Tibial artery (tissue), 4 donors: ENCODE data around the gene CAMKMT.

Experiments
- DNase-seq, 2 donors: peaks; one replicate each; pipeline ENCODE4 v3.0.0-alpha.2; 2019
- H3K27ac ChIP-seq, 2 donors: fragments of 200-600 bp; sonication (generic) in 1 of 2; 1 replicate in 1 of 2; 2 replicates in 1 of 2; pipeline ENCODE4 v1.5.1; 2018 to 2019; ENCODE audit warnings: mild to moderate bottlenecking in 1 of 2
- H3K27me3 ChIP-seq, 2 donors: fragments of 200-600 bp; sonication (generic) in 1 of 2; one replicate each; pipeline versions ENCODE4 v1.5.1 to v1.6.0; 2016 to 2019
- H3K36me3 ChIP-seq, 3 donors: fragments of 200-600 bp; sonication (generic) in 2 of 3; one replicate each; pipeline ENCODE4 v1.5.1; 2016 to 2019; ENCODE audit warnings: mild to moderate bottlenecking in 2 of 3
- H3K4me1 ChIP-seq, 4 donors: fragments of 200-600 bp; sonication (generic) in 2 of 4; 1 replicate in 3 of 4; 2 replicates in 1 of 4; pipeline ENCODE4 v1.5.1; 2016 to 2019
- H3K4me3 ChIP-seq, 2 donors: fragments of 200-600 bp; sonication (generic) in 1 of 2; 1 replicate in 1 of 2; 2 replicates in 1 of 2; pipeline ENCODE4 v1.5.1; 2018 to 2019; ENCODE audit warnings: mild to moderate bottlenecking in 2 of 2
- H3K9me3 ChIP-seq, 3 donors: fragments of 200-600 bp; sonication (generic) in 1 of 3; one replicate each; pipeline ENCODE4 v1.5.1; 2016 to 2019
- CTCF ChIP-seq, 2 experiments: fragments of 200-600 bp in 1 of 2; fragments of 450-650 bp in 1 of 2; IDR thresholded peaks; one replicate each; pipeline ENCODE4 v1.5.1; 2017 to 2019; ENCODE audit warnings: antibody characterized with exemption in 2 of 2, mild to moderate bottlenecking in 1 of 2, moderate library complexity in 1 of 2
- intact Hi-C: fragments of 100-400 bp; cut with DNase I; formaldehyde crosslinking; loops from one replicate; pipeline ENCODE4 v1.15.0; 2023; ENCODE audit warnings: low total_unique reads

The CAMKMT gene

GRCh38 chr2:44707945-44708660, 346.4 kb downstream of the CAMKMT start:
- no peak for TF ChIP-seq CTCF (IDR thresholded peaks at IDR 0.05)
- H3K4me3 ChIP-seq, result no peak overlapping the region
- intact Hi-C loops, result no loop called here

GRCh38 chr2:44708661-44709000, 346.9 kb downstream of the CAMKMT start:
- no peak overlapping the region for H3K4me3 ChIP-seq
- no peaks in the 10 kb centered on the region for H3K36me3 ChIP-seq
- DNase-seq, result no peak
- TF ChIP-seq CTCF (IDR thresholded peaks at IDR 0.05), result no peak
- intact Hi-C loops, result no loop called here
- no peaks in the 10 kb centered on the region for H3K9me3 ChIP-seq
- H3K27ac ChIP-seq, result no peak overlapping the region
- no peaks in the 10 kb centered on the region for H3K4me1 ChIP-seq
- H3K27me3 ChIP-seq, result no peaks in the 10 kb centered on the region

More at GRCh38 chr2:44707945-44708660, 346.4 kb downstream of the CAMKMT start:
- no peaks in the 10 kb centered on the region for H3K9me3 ChIP-seq
- no peak for DNase-seq
- no peak overlapping the region for H3K27ac ChIP-seq
- no peaks in the 10 kb centered on the region for H3K27me3 ChIP-seq
- H3K36me3 ChIP-seq, result no peaks in the 10 kb centered on the region
- no peaks in the 10 kb centered on the region for H3K4me1 ChIP-seq

- Histone ChIP-seq H3K4me1 (peaks cover 0 to 3% (median 0%) of the 10 kb centered on the region in 4 donors), H3K36me3 (no peaks in the 10 kb centered on the region), H3K4me3 (no peak overlapping the region), H3K27ac (no peak overlapping the region), H3K27me3 (no peaks in the 10 kb centered on the region), H3K9me3 (no peaks in the 10 kb centered on the region)
- intact Hi-C loops, result no loop called here
- no peak for TF ChIP-seq CTCF (IDR thresholded peaks at IDR 0.05)
- DNase-seq, result no peak
Observed at GRCh38 chr2:44713170-44713569, 351.4 kb downstream of the CAMKMT start.

GRCh38 chr2:44715671-44716081, 353.9 kb downstream of the CAMKMT start:
- peak in 1 of 2 experiments; percentile 20 for TF ChIP-seq CTCF (IDR thresholded peaks at IDR 0.05)
- H3K27me3 ChIP-seq, result no peaks in the 10 kb centered on the region
- DNase-seq, result no peak
- no peaks in the 10 kb centered on the region for H3K36me3 ChIP-seq
- H3K9me3 ChIP-seq, result no peaks in the 10 kb centered on the region
- no peak overlapping the region for H3K4me3 ChIP-seq
- H3K4me1 ChIP-seq, result peaks cover 0 to 3% (median 0%) of the 10 kb centered on the region in 4 donors
- no peak overlapping the region for H3K27ac ChIP-seq
- intact Hi-C loops, result no loop called here

GRCh38 chr2:44716131-44716530, 354.4 kb downstream of the CAMKMT start:
- peaks cover 0 to 3% (median 0%) of the 10 kb centered on the region in 4 donors for H3K4me1 ChIP-seq
- intact Hi-C loops, result no loop called here
- H3K9me3 ChIP-seq, result no peaks in the 10 kb centered on the region
- H3K27ac ChIP-seq, result no peak overlapping the region
- no peaks in the 10 kb centered on the region for H3K36me3 ChIP-seq
- H3K27me3 ChIP-seq, result no peaks in the 10 kb centered on the region
- no peak for TF ChIP-seq CTCF (IDR thresholded peaks at IDR 0.05)
- no peak overlapping the region for H3K4me3 ChIP-seq
- DNase-seq, result no peak
